LNCAP (cell line): ENCODE data around the gene YPEL2.

Experiments used
- TF ChIP-seq, protein P1 (sequence below): fragments of 450-650 bp; IDR thresholded peaks from 2 replicates; pipeline ENCODE4 v1.5.1; 2017; ENCODE audit warnings: mild to moderate bottlenecking

Gene YPEL2

GRCh38 chr17:59366773-59367656 is 35.6 kb downstream of the YPEL2 start:
- TF ChIP-seq, protein P1, sequence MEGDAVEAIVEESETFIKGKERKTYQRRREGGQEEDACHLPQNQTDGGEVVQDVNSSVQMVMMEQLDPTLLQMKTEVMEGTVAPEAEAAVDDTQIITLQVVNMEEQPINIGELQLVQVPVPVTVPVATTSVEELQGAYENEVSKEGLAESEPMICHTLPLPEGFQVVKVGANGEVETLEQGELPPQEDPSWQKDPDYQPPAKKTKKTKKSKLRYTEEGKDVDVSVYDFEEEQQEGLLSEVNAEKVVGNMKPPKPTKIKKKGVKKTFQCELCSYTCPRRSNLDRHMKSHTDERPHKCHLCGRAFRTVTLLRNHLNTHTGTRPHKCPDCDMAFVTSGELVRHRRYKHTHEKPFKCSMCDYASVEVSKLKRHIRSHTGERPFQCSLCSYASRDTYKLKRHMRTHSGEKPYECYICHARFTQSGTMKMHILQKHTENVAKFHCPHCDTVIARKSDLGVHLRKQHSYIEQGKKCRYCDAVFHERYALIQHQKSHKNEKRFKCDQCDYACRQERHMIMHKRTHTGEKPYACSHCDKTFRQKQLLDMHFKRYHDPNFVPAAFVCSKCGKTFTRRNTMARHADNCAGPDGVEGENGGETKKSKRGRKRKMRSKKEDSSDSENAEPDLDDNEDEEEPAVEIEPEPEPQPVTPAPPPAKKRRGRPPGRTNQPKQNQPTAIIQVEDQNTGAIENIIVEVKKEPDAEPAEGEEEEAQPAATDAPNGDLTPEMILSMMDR: no peak

GRCh38 chr17:59367657-59368045 is 36.2 kb downstream of the YPEL2 start:
- TF ChIP-seq, protein P1: no peak

GRCh38 chr17:59368218-59368857 is 36.9 kb downstream of the YPEL2 start:
- TF ChIP-seq, protein P1: no peak

DNA sequence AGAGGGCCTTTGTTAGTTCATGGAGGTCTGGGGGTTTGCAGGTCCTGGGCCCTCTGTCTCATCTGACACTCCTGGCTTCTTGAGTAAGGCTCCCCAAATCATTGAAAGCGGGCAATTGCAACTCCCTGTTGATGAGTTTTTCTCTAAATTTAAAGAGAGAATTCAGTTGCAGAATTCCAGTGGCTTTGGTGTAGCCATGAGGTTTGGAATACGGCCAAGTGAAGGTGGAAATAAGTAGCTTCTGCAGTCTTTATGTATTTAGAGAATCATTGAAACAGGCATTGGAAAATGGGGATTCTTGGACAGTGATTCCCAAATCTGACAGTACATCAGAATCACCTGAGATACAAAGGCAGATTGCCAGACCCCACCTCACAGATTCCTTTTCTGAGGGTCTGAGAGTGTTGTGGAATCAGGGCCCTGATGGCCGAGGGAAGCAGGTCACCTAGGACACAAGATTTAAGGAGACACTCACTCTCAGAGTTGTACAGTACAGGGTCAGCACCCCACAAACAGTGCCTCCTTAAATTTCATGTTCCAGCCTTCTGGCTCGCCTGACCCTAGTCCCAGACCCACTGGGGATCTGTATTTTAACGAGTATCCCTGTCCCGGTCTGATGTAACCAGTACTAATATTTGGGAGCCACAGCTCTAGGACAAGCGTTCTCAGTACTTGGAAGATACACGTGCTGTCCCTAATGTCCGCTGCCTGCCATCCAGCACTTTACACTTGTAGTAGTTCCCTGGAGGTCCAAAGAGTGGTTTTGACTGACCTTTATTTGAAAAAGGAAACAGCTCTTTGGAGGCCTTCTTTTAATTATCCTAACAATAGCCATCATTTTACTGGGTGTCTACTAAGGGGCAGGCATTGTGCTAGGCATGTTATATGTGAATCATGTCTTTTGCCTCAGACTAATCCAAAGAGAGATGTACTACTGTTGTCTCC is 37.8 kb downstream of the YPEL2 start:
- TF ChIP-seq, protein P1: no peak

- TF ChIP-seq, protein P1: no peak
Observed at GRCh38 chr17:59370593-59371299, 39.3 kb downstream of the YPEL2 start.

- TF ChIP-seq, protein P1: no peak
Observed at GRCh38 chr17:59371416-59372100, 40.1 kb downstream of the YPEL2 start.
